ENCODE measurements around the gene OTOP2. TPM values are rescaled to one million over a fixed set of nuclear protein-coding genes. Genes with fewer than 3 reads are reported as not detected.
A peak's percentile ranks its signal among the peaks of the same experiment; 100 is the strongest.

OTOP2 gene
- total and polyA plus RNA-seq, 2 of the 8 experiments (the other 6 are each of a cell fraction or from before 2014, with no cell fraction given), result 0.23 TPM; not detected in 1

- TF ChIP-seq ATF2 (IDR thresholded peaks at IDR 0.05; ENCODE audit: low read length) (no peak), KDM4A (IDR thresholded peaks at IDR 0.05; ENCODE audit: low read depth, low read length, severe bottlenecking) (peak; percentile 96), MAX (IDR thresholded peaks at IDR 0.05) (no peak; the same call in 1 of the 2 replicates), EZH2 (IDR thresholded peaks at IDR 0.05; ENCODE audit: low read depth, low read length, severe bottlenecking) (peak; percentile 79)
These were observed 30.8 kb upstream of the OTOP2 start, which contains the start of gene FADS6 (continued) for GRCh38 chr17:74892974-74893911.
